Fibroblast of skin of right quadriceps (primary cell): ENCODE data around the gene AATK.
"Not testable (repeated sequence)": the region's sequence is repeated elsewhere in the genome, so short reads cannot be mapped to it uniquely, and the experiment has no call there.

Source experiments
- DNase-seq: peaks from one replicate; pipeline ENCODE4 v3.0.0-alpha.2; 2013

The AATK gene

DNA sequence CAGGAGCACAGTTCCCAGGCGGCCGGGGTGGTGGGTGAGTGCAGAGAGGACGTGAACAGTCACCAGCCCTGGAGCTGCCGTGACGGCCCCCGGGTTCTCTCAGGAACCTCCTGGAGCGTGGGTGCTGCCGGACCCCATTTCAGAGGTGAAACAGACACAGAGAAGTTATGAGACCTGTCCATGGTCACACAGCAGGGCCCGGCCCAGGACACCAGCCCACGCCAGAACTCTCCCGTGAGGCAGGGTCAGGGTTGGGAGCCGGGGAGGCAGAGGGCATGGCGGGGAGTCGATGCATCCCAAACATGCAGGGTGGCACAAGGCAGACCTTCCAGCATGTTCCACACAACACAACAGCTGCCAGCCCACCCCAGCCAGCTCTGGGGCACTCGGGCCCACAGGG is 4.5 kb downstream of the AATK start:
- no peak for DNase-seq

DNA sequence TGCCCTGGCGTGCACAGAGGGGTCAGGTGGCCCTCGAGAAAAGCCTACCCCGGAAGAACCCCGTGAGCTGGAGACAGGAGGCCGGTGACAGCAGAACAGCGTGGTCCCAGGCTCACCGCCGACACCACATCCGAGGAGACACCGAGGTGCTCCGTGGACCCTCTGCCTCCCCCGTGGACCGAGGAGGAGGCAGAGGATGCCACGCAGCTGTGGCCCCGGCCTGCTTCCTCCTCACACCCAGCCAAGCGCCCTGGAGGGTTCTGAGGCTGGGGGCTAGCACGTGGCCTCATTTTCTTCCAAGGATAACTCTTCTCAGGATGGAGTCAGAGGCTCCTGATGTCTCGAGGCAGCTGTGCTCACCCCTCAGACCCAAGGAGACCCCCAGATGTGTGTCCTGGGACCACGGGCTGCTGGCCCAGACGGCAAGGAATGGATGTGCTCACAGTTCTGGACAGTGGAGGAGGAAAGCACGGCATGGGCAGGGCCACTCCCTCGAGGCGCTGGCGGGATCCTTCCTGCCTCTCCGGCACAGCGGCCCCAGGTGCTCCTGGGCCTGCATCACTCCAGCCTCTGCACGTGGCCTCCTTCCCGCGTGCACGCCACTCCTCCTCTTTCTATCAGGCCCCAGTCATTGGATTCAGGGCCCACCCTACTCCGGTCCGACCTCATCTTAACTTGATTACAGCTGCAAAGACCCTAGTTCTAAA is 5.1 kb downstream of the AATK start:
- DNase-seq: no peak

DNA sequence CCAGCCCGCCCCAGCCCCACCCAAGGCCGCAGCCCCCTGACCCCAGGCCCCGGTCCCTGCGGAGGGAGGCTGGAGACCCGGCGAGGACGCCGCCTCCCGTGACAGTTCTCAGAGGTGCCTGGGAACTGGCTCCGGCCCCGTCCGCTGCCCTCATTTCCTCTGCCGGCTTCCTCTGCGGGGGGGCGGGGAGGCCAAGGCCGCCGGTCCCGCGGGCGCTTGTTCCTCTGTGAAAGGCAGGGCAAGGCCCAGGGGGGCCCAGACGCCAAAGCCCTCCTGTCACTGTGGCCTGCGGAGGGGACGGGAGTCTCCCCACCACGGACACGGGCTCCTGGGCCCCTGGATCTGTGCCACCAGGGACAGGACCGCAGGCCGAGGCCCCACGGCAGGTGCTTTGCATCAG is 5.7 kb downstream of the AATK start:
- DNase-seq: no peak

DNA sequence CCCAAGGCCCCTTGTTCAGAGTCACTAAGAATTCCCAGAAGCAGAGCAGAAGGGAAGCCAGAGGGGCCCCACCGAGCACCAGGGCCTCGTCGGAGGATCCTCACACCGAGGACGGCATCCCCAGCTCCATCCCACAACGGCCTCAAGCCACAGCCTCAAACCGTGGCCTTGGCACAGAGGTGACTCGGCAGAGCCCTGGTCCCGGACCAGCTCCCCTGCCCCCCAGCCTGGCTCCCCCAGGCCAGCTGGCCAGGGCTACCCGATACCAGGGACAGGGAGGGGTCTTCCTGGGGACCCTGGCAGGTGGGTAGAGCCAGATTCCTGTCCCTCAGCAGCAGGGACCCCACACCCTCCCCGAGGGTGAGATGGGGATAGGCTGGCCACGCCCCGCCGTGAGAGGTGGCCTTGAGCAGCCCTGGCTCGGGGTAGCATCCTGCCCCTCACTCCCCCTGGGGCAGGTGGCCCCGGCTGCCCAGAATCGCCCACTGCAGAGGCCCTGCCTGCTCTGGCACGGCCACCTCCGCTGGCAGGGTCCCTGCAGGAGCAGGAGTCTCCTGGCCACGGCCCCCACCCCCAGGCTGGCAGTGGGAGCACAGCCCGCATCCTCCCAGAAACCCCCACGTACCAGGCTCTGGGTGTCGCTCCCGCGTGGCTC is 6.3 kb downstream of the AATK start:
- no peak for DNase-seq

DNA sequence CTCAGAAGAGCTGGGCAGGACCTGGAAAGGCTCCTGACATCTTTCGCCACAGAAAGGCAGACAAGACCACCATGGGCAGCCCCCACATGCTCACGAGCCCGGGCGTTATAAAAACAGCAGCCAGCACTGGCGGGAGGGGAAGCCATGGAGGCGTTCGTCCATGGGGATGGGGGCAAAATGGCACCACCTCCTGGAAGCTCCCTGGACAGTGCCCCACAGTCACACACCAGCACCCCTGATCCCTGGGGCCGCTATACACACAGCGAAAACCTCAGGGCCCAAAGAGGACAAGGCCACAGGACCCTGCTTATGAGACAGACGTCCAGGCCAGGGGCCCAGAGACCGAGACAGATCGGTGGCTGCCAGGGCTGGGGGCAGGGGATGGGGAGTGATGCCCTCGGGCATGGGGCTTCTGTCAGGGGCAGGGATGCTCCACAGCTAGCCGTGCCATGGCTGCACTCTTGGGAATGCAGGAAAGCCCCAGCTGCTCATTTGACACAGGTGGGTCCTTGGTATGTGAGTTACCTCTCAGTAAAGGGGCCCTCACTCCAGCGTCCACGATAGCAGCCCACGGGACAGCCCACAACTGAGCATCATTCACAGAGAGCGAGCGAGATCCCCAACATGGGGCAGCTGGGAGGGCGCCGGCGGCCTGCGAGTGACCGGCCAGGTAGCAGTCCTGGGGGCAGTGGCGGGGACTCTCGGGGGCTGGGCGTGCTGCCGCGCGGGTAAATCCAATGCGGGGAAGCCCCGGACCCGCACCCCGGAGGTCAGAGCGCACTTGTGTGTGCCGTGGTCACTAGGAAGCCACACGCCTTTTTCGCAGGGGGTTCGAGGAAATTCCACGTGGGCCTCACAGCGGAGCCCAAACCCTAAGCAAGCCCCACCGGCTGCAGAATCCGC is 7.1 kb downstream of the AATK start:
- DNase-seq: no peak

DNA sequence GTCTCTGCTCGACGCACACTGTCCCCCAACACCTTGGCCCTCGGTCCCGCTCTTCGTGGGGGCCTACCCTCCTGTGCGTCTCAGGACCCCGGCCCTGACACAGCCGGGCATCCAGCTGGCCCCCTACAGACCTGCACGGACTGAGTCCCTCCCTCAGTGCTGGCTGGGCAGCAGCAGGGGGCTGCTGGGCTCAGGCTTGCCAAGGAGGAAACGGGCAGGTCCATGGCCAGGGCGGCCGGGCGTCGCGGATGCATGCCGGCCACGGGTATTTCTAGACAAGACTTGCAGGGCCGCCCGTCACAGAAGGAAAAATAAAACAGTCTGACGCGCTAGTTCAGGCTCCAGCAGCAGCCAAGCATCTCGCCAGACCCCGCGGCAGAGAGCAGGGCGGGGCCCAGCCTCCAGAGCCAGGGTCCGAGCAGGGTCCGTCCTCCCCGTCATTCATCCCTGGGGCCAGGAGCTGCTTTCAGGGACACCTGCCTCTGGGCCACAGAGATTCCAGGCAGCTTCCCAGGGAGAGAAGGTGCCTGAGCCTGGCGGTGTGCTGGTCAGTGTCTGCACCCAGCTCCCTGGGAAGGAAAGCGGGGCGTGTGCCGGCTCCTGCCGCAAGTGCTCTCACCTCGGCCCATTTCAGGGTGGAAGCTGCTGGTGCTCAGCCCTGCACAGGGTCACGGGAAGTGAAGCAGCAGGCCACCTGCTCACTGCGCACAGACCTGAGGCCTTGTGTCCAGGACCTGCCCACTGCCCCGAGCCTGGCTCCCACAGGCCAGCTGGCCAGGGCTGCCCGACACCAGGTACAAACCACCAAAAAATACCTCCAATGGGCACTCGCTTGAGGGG is 8.0 kb downstream of the AATK start:
- DNase-seq: no peak

DNA sequence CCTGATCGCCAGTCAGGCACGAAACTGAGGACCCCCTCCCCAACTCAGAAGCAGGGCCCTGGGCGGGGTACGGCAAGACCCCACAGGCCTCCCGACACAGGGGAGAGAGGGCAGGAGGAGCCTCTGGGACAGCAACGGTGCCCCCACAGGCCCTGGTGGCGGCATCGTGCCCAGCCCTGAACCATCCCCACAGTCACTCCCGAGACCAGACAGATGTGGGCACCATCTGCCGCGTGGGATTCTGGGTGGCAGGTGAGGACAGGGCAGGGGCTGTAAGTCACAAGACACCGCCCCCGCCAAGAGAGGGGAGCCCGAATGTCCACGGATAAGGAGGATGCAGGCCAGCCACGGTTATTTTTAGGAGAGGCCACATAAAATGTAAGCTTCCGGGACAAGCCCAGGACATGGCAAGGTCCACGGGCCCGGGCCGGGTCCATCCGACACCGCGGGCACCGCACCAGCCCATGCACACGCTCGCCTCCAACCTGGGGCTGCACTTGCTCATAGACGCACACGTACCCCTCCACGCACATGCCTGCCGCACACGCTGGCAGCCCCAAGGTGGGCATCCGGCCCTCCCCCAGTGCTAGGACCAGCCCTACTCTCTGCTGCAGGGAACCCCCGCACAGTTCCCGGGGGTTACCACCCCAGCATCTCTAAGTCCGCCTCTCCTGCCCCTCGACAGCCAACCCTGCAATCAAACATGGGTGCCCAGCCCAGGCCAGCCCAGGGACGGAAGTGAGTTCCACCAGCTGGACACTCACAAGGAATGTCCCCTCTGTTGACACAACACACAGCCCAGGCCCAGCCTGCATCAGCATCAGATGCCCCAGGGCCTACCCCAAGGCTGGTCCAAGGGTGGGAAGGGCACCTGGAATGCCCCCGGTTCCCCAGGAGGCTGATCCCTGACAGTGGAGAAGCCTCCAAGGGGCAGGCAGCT is 8.9 kb downstream of the AATK start:
- no peak for DNase-seq

DNA sequence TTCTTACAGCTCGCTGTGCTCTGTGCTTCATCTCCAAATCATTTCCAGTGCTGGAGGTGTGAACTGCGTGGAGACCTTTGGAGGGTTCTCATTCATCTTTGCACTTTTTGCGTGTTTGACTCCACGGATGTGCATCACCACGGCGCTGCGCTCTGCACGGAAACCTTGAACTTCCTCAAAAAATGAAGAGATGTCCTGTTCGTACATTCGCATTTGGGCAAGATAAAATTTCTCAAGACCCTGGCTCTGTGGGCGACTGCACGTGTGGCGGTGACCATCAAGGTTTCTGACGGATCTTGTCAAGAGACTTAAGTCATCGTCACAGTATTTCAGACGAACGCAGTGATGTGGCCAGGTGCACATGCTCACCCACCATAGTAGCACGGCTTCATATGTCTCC is 11.1 kb downstream of the AATK start:
- DNase-seq: no peak

DNA sequence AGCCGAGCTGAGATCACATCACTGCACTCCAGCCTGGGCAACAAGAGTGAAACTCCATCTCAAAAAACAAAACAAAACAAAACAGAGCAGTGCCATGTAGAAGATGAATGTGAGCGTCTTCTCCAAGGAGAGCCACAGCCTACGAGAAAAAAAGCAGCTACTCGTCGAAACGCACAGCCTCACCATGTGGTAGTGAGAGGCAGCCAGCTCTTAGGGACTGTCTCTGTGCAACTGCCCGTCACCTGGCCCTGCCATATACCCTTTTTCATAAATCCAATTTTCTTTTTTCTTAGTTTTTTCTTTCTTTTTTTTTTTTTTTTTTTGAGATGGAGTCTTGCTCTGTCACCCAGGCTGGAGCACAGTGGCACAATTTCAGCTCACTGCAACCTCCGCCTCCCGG is 12.0 kb downstream of the AATK start:
- DNase-seq: not testable (repeated sequence)

DNA sequence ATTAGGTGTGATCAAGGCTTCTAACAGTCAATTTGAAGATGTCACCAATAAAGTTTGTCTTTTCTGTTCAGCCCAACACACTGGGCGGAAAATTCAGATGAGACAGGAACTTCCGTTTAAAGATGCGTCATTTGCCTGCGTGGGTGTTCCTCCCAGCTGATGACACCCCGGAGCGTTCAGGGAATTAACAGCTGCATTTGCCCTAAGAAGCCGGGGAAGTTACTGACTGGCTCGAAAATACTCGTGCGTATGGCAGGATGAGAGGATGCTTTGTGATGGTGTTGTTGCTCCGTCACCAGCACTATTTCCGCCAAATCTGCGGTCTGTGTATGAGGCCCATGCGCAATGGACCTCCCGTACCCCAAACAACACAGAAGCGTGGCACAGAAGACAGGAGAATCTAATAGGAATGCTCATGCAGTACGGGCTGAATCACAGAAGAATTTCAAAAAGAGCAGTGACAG is 12.6 kb downstream of the AATK start:
- peak; percentile 32 for DNase-seq

DNA sequence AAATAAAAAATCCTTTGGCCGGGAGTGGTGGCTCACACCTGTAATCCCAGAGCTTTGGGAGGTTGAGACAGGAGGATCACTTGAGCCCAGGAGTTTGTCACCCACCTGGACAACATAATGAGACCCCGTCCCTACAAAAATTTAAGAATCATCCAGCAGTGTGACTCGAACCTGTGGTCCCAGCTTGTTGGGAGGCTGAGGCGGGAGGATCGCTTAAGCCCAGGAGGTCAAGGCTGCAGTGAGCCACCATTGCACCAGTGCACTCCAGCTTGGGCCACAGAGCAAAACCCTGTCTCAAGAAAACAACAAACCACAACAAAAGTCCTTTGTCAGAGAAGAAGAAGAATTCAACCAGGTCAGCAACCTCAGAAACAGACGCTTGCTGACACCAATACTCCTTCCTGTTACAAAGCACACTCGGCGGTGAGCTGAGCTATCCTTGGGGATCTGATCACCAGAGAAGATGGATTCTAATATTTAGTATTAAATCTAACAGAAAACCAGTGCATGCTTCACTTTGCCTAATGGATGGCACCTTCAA is 13.7 kb downstream of the AATK start:
- no peak for DNase-seq

DNA sequence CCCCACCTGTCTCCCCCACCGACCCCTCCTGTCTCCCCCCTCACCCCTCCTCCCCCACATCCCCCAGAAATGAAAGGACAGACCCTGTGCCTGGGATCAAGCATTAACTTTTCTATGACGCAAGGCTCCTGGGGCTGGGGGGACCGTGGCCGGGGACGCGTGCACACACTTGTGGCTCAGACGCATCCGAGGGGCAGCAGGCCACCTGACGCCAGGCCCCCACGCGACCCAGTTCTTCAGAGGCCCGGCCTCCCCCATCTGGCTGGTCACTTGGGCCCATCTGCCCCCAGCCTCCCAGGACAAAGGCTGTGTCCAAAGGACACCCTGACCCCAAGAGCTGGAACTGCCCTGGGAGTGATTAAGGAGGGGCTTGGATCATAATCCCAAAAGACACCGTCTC is 14.7 kb downstream of the AATK start:
- DNase-seq: no peak

DNA sequence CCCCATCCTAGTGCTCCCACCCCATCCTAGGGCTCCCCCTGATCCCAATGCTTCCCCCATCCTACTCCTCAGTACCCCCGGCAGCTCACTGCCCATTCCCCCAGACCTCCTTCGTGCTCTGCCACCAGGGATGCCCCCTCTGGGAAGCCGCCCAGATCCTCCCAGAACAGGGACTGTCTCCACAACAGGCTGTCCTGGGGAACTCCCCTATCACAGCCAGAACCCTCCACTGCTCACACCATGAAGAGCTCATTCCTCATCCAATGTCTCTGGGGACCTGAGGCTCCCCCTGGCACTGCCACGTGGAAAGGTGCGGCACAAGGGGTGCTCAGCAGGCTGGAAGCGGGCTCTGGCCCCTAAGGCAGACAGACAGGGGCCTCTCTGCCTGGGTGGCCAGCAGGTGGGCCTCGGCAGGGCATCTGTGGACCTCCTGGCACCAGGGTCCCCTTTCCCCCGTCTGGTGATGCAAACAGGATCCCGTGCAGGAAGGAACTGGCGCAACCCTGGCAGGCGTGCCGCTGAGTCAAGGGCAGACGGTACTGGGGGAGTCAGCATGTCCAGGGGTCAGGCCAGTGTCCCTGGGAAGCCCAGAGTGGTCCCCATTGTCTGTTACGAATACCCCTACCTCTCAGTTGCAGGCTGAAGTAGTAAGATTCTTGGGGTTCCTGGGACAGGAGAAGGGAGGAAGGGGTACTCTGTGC is 15.5 kb downstream of the AATK start:
- DNase-seq: no peak

DNA sequence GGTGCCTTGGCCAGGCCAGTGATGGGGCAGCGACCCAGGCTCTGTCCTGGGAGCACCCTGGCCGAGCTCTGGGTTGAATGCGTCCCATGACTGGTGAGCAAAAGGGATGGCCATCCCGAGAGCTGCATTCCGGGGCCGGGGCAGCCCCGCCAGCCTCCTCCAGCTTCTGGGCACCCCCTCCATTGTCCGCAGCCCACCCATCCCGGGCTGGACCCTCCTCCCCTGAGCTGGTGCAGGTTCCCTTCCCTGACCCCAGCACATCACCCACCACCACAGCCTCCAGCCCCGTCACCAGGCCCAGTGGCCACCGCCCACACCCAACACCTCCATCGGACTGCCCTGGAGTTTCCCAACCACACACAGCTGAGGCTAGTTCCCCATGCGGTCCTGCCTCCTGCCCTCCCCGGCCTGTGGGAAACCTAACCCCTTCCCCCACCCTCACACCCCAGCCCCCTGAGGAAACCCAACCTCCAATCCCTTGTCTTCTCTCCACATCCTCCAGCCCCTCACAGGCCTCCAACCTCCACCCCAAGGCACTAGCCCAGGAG is 17.0 kb downstream of the AATK start:
- no peak for DNase-seq

DNA sequence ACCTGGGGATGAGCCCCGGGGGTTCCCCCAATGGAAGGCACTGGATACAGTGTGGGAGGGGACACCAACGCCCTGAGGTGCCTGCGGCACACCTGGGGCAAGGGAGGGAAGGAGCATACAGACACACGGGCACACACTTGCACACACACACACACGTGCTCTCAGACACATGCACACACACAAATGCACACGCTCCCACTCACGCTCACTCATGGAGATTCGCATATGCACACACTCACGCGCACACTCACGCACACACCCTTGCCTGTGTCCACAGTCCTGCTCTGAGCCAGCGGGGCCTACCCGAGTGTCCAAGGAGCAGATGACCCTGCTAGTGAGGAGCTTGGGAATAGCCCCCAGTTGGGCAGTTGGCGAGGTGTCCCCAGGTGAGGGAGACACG is 17.4 kb downstream of the AATK start:
- DNase-seq: no peak

DNA sequence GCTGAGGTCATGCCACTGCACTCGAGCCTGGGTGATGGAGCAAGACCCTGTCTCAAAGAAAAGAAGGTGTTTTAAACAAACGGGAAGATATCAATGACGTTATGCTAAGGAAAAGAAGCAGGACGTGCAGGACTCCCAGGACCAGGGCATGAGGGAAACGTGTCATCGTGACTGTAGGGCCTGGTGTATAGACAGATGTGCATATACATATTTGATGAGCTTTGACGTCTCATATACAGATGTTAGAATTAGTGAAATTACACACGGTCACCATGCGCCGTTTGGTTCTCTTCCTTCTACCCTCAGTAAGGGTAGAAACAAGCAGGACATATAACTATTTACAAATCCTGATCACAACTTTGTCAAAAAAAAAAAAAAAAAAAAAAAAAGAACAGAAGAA is 18.3 kb downstream of the AATK start:
- DNase-seq: no peak

DNA sequence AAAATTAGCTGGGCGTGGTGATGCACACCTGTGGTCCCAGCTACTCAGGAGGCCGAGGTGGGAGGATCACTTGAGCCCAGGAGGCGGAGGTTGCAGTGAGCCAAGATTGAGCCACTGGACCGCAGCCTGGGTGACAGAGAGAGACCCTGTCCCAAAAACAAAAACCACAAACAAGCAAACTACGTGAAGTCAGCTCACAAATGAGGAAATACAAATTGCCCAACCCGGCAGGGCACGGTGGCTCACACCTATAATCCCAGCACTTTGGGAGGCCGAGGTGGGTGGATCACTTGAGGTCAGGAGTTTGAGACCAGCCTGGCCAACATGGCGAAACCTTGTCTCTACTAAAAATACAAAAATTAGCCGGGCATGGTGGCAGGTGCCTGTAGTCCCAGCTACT is 19.8 kb downstream of the AATK start:
- DNase-seq: not testable (repeated sequence)

DNA sequence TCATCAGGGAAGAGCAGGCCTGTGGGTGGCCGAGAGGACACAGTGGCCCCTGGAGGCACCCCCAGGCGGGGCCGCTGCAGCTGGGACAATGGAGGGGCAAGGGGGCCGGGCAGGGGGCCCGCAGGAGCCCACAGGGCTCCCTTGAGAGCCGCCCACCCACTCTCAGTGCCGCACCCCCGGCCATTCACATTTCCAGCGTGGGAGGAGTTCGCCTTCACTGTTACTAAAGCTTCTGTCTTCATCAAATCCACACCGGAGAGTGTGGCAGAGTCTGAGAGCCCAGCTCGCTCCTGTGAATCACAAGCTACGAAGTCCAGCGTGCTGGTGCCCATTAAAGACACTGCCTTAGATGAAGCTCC is 21.6 kb downstream of the AATK start:
- DNase-seq: no peak

DNA sequence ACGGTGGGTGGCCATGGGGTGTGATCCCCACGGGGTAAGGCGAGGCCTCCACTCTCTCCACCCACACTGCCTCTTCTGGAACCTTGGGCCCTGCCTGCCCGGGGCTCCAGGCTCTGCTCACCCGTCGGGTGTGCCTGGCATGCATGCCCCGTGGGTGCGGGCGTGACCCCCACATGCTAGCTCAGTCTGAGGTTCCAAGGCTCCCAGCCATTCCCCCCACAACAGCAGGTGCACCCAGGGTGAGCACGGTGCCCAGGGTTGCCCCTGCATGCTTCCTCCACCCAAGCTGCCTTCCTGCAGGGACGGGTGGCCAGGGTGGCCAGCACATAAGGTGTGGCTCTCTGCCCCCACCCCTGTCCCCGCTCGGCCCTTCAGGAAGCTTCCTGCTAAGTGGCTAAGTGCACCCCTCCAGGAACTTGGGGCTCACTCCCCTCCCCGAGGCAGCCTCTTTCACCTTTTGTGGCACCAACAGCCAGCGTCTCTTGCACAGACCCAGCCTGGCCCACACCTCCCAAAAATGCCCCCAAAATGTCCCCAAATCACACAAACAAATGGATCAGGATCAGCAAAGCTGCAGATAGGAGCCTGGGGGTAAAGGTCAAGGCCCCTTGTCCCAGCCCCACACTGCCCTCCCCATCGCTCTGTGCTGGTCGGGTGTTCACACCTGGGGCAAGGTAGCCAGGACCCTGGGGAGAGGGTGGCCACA is 22.2 kb downstream of the AATK start:
- no peak for DNase-seq

DNA sequence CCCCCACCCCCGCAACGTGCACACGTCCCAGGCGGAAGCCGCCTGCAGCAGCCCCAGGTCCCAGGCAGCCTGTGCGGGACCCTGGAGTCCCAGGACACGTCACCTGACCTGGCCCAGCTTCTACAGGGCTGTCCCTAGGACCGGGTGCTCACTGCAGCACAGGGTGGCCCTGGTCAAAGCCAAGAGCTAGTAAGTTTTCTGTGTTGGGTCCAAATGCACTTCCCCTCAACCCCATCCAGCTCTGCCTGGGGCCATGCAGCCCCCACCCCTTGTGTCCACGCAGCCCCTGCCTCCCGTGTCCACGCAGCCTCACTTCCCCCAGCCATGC is 22.9 kb downstream of the AATK start:
- DNase-seq: no peak
